WTC11 (cell line): ENCODE measurements around the gene OR10G4. TPM values are rescaled to one million over a fixed set of nuclear protein-coding genes. Genes with fewer than 3 reads are reported as not detected.
A peak's percentile ranks its signal among the peaks of the same experiment; 100 is the strongest.

ENCODE experiments used
- ATAC-seq: fragments of 200-7000 bp; cut with Tn5 transposase; 2 replicates; pipeline ENCODE4 v1.10.0; 2021; ENCODE audit warnings: mild to moderate bottlenecking, moderate library complexity
- CTCF ChIA-PET: fragments of 300-600 bp; sonication (Branson Sonifier 250); formaldehyde crosslinking; loops from one replicate; lab custom pipeline; 2021; ENCODE audit warnings: antibody characterized with exemption; lab: Charles Lee
- POLR2A ChIA-PET: fragments of 350-600 bp; sonication (Branson Sonifier 250); formaldehyde crosslinking; loops from one replicate; lab custom pipeline; 2021; ENCODE audit warnings: antibody characterized with exemption; lab: Charles Lee
- DNase-seq: peaks from one replicate; pipeline ENCODE4 v3.0.0; 2021; ENCODE audit warnings: low spot score
- H3K27ac Mint-ChIP-seq: 2 replicates; pipeline ENCODE4 v1.8.0; 2021; ENCODE audit warnings: mixed read lengths
- H3K27me3 Mint-ChIP-seq: 2 replicates; pipeline ENCODE4 v1.8.0; 2021; ENCODE audit warnings: low read depth, mild to moderate bottlenecking, moderate library complexity, mixed read lengths
- H3K36me3 Mint-ChIP-seq: 2 replicates; pipeline ENCODE4 v1.8.0; 2021; ENCODE audit warnings: mixed read lengths
- H3K4me1 Mint-ChIP-seq: 2 replicates; pipeline ENCODE4 v1.8.0; 2022; ENCODE audit warnings: mixed read lengths
- H3K4me3 Mint-ChIP-seq: 2 replicates; pipeline ENCODE4 v1.8.0; 2021; ENCODE audit warnings: mild to moderate bottlenecking, moderate library complexity, mixed read lengths
- H3K9me3 Mint-ChIP-seq: 2 replicates; pipeline ENCODE4 v1.8.0; 2021; ENCODE audit warnings: mixed read lengths
- CDX4 ChIP-seq: fragments of 250-450 bp; sonication (Bioruptor Pico); IDR thresholded peaks from 2 replicates; pipeline ENCODE4 v1.9.0; 2021; ENCODE audit warnings: moderate library complexity, mild to moderate bottlenecking, inconsistent platforms, borderline replicate concordance
- ELF4 ChIP-seq: sonication (generic); formaldehyde crosslinking; IDR thresholded peaks from 2 replicates; pipeline ENCODE4 v1.8.1; 2022; ENCODE audit warnings: low read depth, mild to moderate bottlenecking, moderate library complexity, missing genetic modification reagents
- ERG ChIP-seq: fragments of 250-450 bp; sonication (Bioruptor Pico); IDR thresholded peaks from 2 replicates; pipeline ENCODE4 v1.8.0; 2021; ENCODE audit warnings: mild to moderate bottlenecking
- ESRRA ChIP-seq: sonication (generic); formaldehyde crosslinking; IDR thresholded peaks from 2 replicates; pipeline ENCODE4 v1.8.1; 2022; ENCODE audit warnings: mild to moderate bottlenecking, missing genetic modification reagents, borderline replicate concordance
- FOXJ3 ChIP-seq: sonication (generic); formaldehyde crosslinking; IDR thresholded peaks from 2 replicates; pipeline ENCODE4 v1.9.0; 2021; ENCODE audit warnings: missing genetic modification reagents, mild to moderate bottlenecking, borderline replicate concordance
- FOXK1 ChIP-seq: sonication (generic); formaldehyde crosslinking; IDR thresholded peaks from 2 replicates; pipeline ENCODE4 v1.8.0; 2022; ENCODE audit warnings: mild to moderate bottlenecking, moderate library complexity, missing genetic modification reagents
- GTF2I ChIP-seq: fragments of 250-450 bp; sonication (Bioruptor Pico); conservative IDR thresholded peaks from 2 replicates; pipeline ENCODE4 v1.4.0; 2021; ENCODE audit warnings: mild to moderate bottlenecking
- JAZF1 ChIP-seq: fragments of 250-450 bp; sonication (Bioruptor Pico); IDR thresholded peaks from 2 replicates; pipeline ENCODE4 v1.9.0; 2021; ENCODE audit warnings: moderate library complexity, mild to moderate bottlenecking, inconsistent platforms
- KAT7 ChIP-seq: sonication (generic); formaldehyde crosslinking; IDR thresholded peaks from 2 replicates; pipeline ENCODE4 v1.8.1; 2023; ENCODE audit warnings: missing genetic modification reagents, mild to moderate bottlenecking, borderline replicate concordance
- MAX ChIP-seq: sonication (generic); formaldehyde crosslinking; IDR thresholded peaks from 2 replicates; pipeline ENCODE4 v1.8.0; 2022; ENCODE audit warnings: mild to moderate bottlenecking, missing genetic modification reagents
- NFE2L1 ChIP-seq: sonication (generic); formaldehyde crosslinking; IDR thresholded peaks from 2 replicates; pipeline ENCODE4 v1.8.1; 2023; ENCODE audit warnings: missing genetic modification reagents
- SMAD3 ChIP-seq: sonication (generic); formaldehyde crosslinking; IDR thresholded peaks from 2 replicates; pipeline ENCODE4 v1.8.0; 2022; ENCODE audit warnings: missing genetic modification reagents, mild to moderate bottlenecking, borderline replicate concordance
- STAT6 ChIP-seq: sonication (generic); formaldehyde crosslinking; conservative IDR thresholded peaks from 2 replicates; pipeline ENCODE4 v1.8.1; 2023; ENCODE audit warnings: mild to moderate bottlenecking, low read depth, missing genetic modification reagents, moderate library complexity
- TEAD1 ChIP-seq: sonication (generic); formaldehyde crosslinking; IDR thresholded peaks from 2 replicates; pipeline ENCODE4 v1.8.0; 2022; ENCODE audit warnings: mild to moderate bottlenecking, missing genetic modification reagents
- USF2 ChIP-seq: sonication (generic); formaldehyde crosslinking; IDR thresholded peaks from 2 replicates; pipeline ENCODE4 v1.8.1; 2023; ENCODE audit warnings: mild to moderate bottlenecking, missing genetic modification reagents, moderate library complexity
- ZBTB43 ChIP-seq: sonication (generic); formaldehyde crosslinking; IDR thresholded peaks from 2 replicates; pipeline ENCODE4 v1.8.1; 2023; ENCODE audit warnings: mild to moderate bottlenecking, missing genetic modification reagents
- ZMAT4 ChIP-seq: fragments of 250-450 bp; sonication (Bioruptor Pico); IDR thresholded peaks from 2 replicates; pipeline ENCODE4 v1.9.0; 2021; ENCODE audit warnings: mild to moderate bottlenecking
- ZNF138 ChIP-seq: sonication (generic); formaldehyde crosslinking; conservative IDR thresholded peaks from 2 replicates; pipeline ENCODE4 v1.8.1; 2022; ENCODE audit warnings: mild to moderate bottlenecking, moderate library complexity, missing genetic modification reagents
- ZNF232 ChIP-seq: sonication (generic); formaldehyde crosslinking; IDR thresholded peaks from 2 replicates; pipeline ENCODE4 v1.8.0; 2022; ENCODE audit warnings: mild to moderate bottlenecking, missing genetic modification reagents
- ZNF317 ChIP-seq: sonication (generic); formaldehyde crosslinking; IDR thresholded peaks from 2 replicates; pipeline ENCODE4 v1.8.1; 2023; ENCODE audit warnings: low read depth, mild to moderate bottlenecking, moderate library complexity, missing genetic modification reagents, borderline replicate concordance
- ZNF396 ChIP-seq: fragments of 250-450 bp; sonication (Bioruptor Pico); IDR thresholded peaks from 2 replicates; pipeline ENCODE4 v1.8.0; 2021; ENCODE audit warnings: mild to moderate bottlenecking, moderate library complexity, borderline replicate concordance
- total RNA-seq: library from RNA; stranded (reverse); gene quantifications from 3 replicates; pipeline ENCODE4 v1.2.3, GENCODE V29; 2021

OR10G4 gene
- total RNA-seq, 1 experiment from 2014 or later, result 0.04 TPM

GRCh38 chr11:124041254-124041653 is 28.5 kb downstream of the OR10G4 start, which contains the start of gene OR10G7:
OR10G7 (minus strand) TSS chr11:124041325; CDS start chr11:124039001, 2,324 bp downstream.
- POLR2A ChIA-PET, result no interaction called here
- Mint-ChIP-seq H3K27me3 (no peaks in the 10 kb centered on the region), H3K27ac (no peak within 1 kb of the TSS), H3K4me3 (no peak within 1 kb of the TSS), H3K4me1 (peaks cover 7% of the 10 kb centered on the region), H3K36me3 (no peaks in the 10 kb centered on the region), H3K9me3 (no peaks in the 10 kb centered on the region)
- CTCF ChIA-PET, result interaction anchor here (1.0 kb wide), 1 partner anchor 30 kb away, joined by 4 read pairs; no protein-coding TSS in a partner anchor
- ATAC-seq, result peak; percentile 57
- DNase-seq, result no peak
- TF ChIP-seq ZNF317 (CRISPR knock-in tag) (no peak), ZBTB43 (CRISPR knock-in tag) (no peak)

- DNase-seq, result no peak
- POLR2A ChIA-PET, result no interaction called here
- ATAC-seq, result no peak
- CTCF ChIA-PET, result no interaction called here
- no peak overlapping the region for H3K27ac Mint-ChIP-seq
- TF ChIP-seq STAT6 (CRISPR knock-in tag), result no peak
- no peaks in the 10 kb centered on the region for H3K27me3 Mint-ChIP-seq
- H3K36me3 Mint-ChIP-seq, result no peaks in the 10 kb centered on the region
- no peak overlapping the region for H3K4me3 Mint-ChIP-seq
- no peaks in the 10 kb centered on the region for H3K9me3 Mint-ChIP-seq
- peaks cover 7% of the 10 kb centered on the region for H3K4me1 Mint-ChIP-seq
Measured at GRCh38 chr11:124043420-124043819, 30.6 kb downstream of the OR10G4 start.

- H3K36me3 Mint-ChIP-seq, result no peaks in the 10 kb centered on the region
Measured at GRCh38 chr11:124050748-124051147, 38.0 kb downstream of the OR10G4 start.

GRCh38 chr11:124052966-124053365 is 40.2 kb downstream of the OR10G4 start:
- POLR2A ChIA-PET, result no interaction called here
- H3K27ac Mint-ChIP-seq, result no peak overlapping the region
- no peaks in the 10 kb centered on the region for H3K4me1 Mint-ChIP-seq
- DNase-seq, result no peak
- ATAC-seq, result no peak
- no peaks in the 10 kb centered on the region for H3K36me3 Mint-ChIP-seq
- H3K4me3 Mint-ChIP-seq, result no peak overlapping the region
- CTCF ChIA-PET, result interaction anchor here (0.9 kb wide), 1 partner anchor 17 kb away, joined by 5 read pairs; no protein-coding TSS in a partner anchor
- no peaks in the 10 kb centered on the region for H3K27me3 Mint-ChIP-seq
- H3K9me3 Mint-ChIP-seq, result peaks cover 3% of the 10 kb centered on the region; the same call in 1 of the 2 replicates
- TF ChIP-seq FOXK1 (no peak), ESRRA (no peak), MAX (CRISPR knock-in tag) (no peak), ERG (CRISPR knock-in tag) (no peak), ZMAT4 (no peak), KAT7 (CRISPR knock-in tag) (no peak), JAZF1 (CRISPR knock-in tag) (no peak), ZNF396 (no peak), GTF2I (CRISPR knock-in tag) (no peak), FOXJ3 (no peak), ZNF138 (no peak), TEAD1 (no peak), USF2 (CRISPR knock-in tag) (no peak), CDX4 (CRISPR knock-in tag) (no peak), ELF4 (no peak), NFE2L1 (no peak)

More at GRCh38 chr11:124050748-124051147, 38.0 kb downstream of the OR10G4 start:
- CTCF ChIA-PET, result no interaction called here
- no peak overlapping the region for H3K27ac Mint-ChIP-seq
- peaks cover 3% of the 10 kb centered on the region; the same call in 1 of the 2 replicates for H3K9me3 Mint-ChIP-seq
- H3K4me3 Mint-ChIP-seq, result no peak overlapping the region
- DNase-seq (no peak), ATAC-seq (no peak)
- no peaks in the 10 kb centered on the region for H3K27me3 Mint-ChIP-seq
- TF ChIP-seq ZNF232 (CRISPR knock-in tag) (no peak), SMAD3 (CRISPR knock-in tag) (no peak)
- POLR2A ChIA-PET, result no interaction called here
- H3K4me1 Mint-ChIP-seq, result no peaks in the 10 kb centered on the region
